HG03066 (cell line): Measurements from ENCODE around the gene TRIOBP.

ENCODE experiments used
- ATAC-seq: cut with Tn5 transposase; IDR thresholded peaks from one replicate; pipeline ENCODE4 v1.9.1; 2021; ENCODE audit warnings: low read depth; ENCODE audit not compliant: unreplicated experiment

TRIOBP gene

DNA sequence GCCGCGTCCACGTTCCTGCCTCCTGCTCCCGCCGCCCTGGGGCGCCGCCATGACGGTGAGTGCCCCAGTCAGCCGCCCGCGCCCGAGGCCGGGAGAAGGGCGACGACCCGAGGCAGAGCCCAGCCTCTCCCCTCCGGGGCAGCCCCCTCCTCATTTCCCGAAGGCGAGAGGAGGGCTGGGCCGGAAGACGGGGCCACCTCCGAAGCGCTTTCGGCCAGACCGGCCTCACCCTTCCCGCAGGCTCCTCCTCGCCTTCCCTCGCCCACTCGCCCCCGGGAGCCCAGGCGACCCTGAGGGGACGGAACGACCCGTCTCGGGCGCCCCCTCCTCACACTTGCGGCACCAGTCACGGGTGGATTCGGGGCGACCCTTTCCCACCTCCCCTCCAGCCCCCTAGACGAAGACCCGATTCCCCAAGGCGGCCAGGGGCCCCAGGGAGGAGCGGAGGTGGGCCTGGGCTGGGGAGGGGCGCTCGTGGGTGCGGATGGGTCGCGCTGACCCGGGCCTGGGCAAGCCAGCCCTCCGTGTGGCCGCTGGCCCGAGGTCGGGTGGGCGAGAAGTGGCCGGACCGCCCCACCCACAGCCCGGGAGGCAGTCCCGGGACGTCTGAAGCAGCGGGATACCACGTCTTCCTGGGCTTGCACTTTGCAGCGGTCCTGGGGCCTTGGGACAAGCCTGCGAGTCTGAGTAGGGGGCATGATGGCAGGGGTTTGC, 49.7 kb downstream of the TRIOBP start:
- ATAC-seq, result no peak

DNA sequence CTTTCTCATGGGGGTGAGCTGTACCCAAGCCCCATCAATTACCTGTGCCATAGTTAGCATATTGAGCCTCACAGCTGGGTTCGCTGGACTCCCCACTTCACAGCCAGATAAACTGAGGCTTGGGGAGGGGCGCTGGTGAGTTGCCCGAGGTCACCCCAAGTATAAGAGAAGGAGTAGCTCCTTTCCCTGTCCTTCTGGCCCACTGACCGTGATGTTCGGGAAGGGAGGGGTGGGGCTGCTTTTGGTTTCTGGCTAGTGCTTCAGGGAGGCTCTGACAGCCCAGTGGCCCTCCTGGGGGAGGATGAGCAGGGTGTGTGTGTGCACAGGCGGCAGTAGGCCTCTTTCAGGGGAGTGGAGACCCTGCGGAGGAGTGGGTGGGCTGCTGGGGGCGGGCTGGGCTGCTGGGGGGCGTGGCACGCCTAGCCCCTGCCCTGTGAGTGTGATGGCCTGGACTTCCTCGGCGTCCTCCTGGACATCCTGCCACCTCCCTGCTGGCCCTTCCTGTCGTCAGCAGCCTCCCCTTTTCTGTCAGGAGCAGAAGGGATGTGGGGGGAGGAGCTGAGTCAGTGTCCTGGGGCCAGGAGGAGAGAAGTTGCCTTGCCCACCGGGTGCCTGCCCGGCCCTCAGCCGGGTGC, 50.3 kb downstream of the TRIOBP start:
- ATAC-seq, result no peak

GRCh38 chr22:37747715-37748100, 50.9 kb downstream of the TRIOBP start:
- ATAC-seq, result no peak

DNA sequence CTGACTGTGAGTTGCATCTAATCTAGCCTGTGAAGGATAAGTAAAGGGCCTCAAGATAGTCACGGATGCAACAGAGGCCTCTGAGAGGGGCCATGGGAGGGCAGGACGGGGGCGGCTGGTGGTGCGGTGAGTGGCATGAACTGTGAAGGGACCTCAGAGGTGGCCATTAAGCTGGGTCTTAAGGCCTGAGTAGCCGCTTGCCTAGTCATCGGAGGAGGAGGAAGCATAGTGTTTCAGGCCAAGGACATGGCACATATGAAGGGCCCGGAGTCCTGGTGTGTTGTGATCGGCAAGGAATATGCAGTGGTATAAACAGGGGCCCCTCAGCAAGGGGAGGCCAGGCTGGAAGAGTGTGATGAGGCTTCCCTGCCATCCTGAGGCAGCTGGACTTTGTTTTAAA, 51.8 kb downstream of the TRIOBP start:
- ATAC-seq, result no peak

GRCh38 chr22:37749226-37749625, 52.4 kb downstream of the TRIOBP start:
- ATAC-seq, result no peak

DNA sequence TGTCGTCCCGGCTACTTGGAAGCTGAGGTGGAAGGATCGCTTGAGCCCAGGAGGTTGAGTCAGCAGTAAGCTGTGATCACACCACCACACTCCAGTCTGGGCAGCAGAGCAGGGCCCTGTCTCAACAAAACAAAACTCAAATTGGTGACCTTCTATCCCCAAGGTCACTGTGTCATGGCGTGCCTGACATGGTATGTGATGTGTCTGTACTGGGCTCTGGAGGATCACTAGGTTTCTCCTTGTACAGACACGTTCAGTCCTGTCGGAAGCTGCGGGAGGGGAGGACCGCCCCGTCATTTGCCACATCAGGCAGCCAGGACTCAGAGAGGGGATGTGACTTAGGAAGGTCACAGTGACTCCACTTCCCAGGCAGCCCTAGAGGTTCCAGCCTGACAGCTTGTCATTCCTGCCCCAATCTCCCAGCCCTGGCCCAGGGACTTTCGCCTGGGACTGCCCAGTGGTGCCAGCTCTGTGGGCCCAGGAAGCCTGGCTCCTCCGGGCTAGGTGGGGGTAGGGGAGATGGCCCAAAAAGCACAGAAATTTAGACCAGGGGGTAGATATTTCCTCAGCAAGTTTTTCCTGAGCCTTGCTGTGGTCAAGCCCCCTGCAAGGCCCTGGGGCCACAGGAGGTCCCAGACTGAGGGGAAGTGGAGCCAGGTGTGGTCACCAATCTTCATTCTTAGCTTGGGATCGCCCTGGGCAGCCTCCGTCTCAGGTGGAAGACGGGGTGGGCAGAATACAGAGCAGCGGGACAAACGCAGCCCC, 53.2 kb downstream of the TRIOBP start:
- no peak for ATAC-seq

- ATAC-seq, result no peak
These were observed 53.8 kb downstream of the TRIOBP start for GRCh38 chr22:37750596-37751162.

GRCh38 chr22:37751449-37752188, 54.8 kb downstream of the TRIOBP start:
- no peak for ATAC-seq

DNA sequence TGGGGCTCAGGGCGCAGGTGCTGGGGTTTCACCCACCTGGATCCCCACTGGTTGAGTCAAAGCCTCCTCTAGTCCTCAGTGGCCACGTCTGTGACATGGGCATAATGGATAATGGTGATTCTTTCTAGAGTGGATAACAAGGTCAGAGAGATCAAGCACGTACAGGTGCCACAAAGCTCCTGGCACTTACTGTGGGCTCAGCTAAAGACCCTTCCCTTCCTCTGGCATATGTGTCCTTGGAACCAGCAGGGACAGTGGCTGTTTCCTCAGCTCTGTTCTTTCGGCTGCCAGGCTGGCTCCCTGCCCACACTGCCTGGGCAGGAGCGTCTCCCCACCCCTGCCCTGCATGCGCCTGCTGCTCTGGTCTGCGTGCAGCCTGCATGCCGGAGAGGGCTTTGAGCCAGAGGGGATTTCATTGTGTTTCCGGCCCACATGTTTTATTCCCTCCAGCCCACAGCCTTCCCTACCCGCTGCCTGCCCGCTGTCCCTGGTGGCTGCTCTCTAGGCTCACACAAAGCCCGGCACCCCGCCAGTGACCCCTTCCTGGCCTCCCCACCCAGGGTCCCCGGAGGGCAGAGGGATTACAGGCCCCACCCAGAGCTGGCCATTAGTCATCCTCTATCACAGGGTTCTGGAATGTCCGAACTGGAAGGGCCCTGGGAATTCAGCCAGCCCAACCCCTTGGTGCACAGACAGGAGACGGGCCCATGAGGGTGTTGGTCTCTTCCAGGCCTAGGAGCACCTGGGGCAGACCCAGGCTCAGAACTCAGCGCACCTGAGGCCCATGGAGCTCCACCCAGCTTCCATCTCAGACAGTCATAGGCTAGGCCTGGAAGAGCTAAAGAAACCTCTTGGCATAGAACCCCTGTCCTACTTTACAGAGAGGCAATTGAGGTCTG, 55.6 kb downstream of the TRIOBP start:
- no peak for ATAC-seq

- no peak for ATAC-seq
These were observed 56.9 kb downstream of the TRIOBP start for GRCh38 chr22:37753746-37754145.

GRCh38 chr22:37757663-37758062, 60.8 kb downstream of the TRIOBP start:
- no peak for ATAC-seq

GRCh38 chr22:37758694-37759093, 61.8 kb downstream of the TRIOBP start:
- no peak for ATAC-seq

DNA sequence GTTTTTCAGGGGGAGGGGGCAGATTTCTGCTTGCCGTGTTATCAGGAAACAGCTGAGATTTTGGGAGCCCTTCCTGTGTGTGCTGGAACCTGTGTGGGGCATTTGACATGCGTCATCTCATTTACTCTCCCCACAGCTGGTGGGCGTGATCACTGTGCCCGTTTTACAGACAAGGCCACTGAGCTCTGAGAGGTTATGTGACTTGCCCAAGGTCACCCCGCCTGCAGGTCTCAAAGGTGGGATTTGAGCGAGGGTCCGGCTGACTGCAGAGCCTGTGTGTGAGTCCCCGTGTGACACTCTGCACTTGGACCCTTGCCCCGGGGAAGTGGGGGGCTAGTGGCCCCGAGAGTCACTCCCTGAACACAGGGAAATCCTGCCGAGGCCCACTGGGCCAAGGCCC, 62.4 kb downstream of the TRIOBP start:
- no peak for ATAC-seq

DNA sequence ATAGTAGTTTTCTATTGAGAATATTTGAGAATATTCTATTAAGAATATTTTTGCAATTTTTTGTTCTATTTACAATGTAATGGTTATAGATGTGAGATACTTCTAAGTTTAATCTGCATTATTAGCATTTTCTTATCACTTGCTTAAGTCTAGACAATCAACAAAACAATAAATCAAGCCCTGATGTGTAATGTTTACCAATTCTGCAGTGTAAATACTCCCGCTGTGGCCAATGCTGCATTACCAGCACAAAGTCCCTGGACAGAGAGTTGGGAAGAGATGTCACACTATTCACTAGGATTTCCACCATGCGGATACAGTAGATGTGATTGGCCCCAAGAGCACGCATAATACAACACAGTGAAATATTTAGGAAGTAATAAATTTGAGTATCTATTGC, 63.3 kb downstream of the TRIOBP start:
- ATAC-seq, result no peak

DNA sequence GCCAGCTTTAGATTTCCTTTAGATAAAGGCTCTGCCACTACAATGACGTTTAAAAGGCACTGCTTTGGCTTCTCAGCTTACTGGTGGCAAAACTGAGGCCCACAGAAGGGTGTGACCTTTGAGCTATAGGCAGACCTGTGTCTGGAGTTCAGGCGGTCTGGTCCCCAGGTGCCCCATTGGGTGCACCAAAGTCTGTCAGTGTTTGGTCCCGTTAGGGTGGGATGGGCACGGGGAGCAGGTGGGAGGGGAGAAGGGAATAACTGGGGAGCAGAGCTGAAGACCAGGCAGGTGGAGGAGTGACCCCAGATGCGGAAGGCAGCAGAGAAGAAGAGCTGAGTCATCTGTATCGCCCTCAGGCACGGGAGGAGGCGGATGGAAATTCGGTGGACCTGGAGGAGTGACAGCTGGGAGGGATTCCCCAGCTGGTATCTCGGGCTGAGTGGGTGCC, 65.6 kb downstream of the TRIOBP start:
- no peak for ATAC-seq

DNA sequence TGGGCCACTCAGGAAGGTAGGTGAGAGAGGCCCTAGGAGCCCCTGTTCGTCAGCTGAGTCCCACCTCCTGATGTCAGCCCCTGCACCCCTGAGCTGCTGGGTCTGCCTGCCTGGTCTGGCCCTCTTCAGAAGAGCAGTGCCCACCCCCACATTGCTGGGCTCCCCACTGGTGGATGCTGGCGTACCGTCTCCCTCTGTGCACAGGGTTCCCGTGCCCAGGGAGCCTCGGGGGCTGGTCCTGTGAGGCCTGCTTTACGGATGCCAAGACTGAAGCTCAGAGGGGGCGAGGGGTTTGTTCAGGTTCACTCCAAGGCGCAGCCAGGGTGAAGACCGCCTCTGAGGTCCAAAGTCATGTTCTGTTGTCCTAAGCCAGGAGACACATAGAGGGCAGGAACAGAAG, 66.2 kb downstream of the TRIOBP start:
- ATAC-seq, result no peak

- ATAC-seq, result no peak
These were observed 66.8 kb downstream of the TRIOBP start for GRCh38 chr22:37763652-37764051.

DNA sequence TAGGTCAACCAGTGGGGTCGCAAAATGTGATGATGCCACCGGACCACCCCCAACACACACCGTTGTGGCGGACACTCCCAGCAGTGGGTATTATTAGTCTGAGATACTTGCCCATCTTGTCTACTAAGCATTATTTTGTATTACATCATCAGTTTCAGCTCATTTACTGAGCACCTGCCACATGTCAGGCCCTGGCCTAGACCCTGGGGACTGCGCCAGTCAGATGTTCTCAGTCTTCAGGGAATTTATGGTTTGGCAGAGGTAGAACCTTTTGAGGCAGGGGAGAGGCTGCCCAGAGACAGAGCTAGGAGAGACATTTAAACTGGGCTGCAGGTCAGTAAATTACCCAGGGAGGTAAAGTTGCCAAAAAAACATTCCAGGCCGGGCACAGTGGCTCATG, 67.8 kb downstream of the TRIOBP start:
- ATAC-seq, result no peak

GRCh38 chr22:37765498-37765897, 68.7 kb downstream of the TRIOBP start:
- no peak for ATAC-seq
